Activated naive CD8-positive, alpha-beta T cell treated with anti-CD3 and anti-CD28 coated beads for 36 hours (primary cell): ENCODE data around the gene LAMP2. TPM values are rescaled to one million over a fixed set of nuclear protein-coding genes. Genes with fewer than 3 reads are reported as not detected.

Experiments
- DNase-seq: peaks from one replicate; pipeline ENCODE4 v3.0.0; 2021
- H3K27ac Mint-ChIP-seq: one replicate; pipeline ENCODE4 v1.8.0; 2022; ENCODE audit warnings: mild to moderate bottlenecking, moderate library complexity, mixed read lengths
- H3K27me3 Mint-ChIP-seq: one replicate; pipeline ENCODE4 v1.8.0; 2022; ENCODE audit warnings: mild to moderate bottlenecking, mixed read lengths
- H3K36me3 Mint-ChIP-seq: one replicate; pipeline ENCODE4 v1.8.0; 2021; ENCODE audit warnings: mild to moderate bottlenecking, mixed read lengths
- H3K4me1 Mint-ChIP-seq: one replicate; pipeline ENCODE4 v1.8.0; 2021; ENCODE audit warnings: mixed read lengths
- H3K4me3 Mint-ChIP-seq: one replicate; pipeline ENCODE4 v1.8.0; 2022; ENCODE audit warnings: mild to moderate bottlenecking, moderate library complexity, mixed read lengths
- H3K9me3 Mint-ChIP-seq: one replicate; pipeline ENCODE4 v1.8.0; 2022; ENCODE audit warnings: mixed read lengths
- total RNA-seq, 2 experiments: library from RNA; stranded (reverse); gene quantifications; one replicate each; pipeline ENCODE4 v1.2.3, GENCODE V29; 2021

Gene LAMP2
- total RNA-seq, 2 experiments from 2014 or later, result 30.3 to 31.4 TPM

GRCh38 chrX:120426599-120426998 lies 42.5 kb downstream of the LAMP2 start:
- Mint-ChIP-seq H3K27ac (no peak overlapping the region), H3K4me3 (no peak overlapping the region), H3K36me3 (peaks cover under 1% of the 10 kb centered on the region), H3K27me3 (no peaks in the 10 kb centered on the region), H3K9me3 (no peaks in the 10 kb centered on the region), H3K4me1 (peaks cover 6% of the 10 kb centered on the region)
- DNase-seq, result no peak

- Mint-ChIP-seq H3K9me3 (no peaks in the 10 kb centered on the region), H3K4me1 (peaks cover 4% of the 10 kb centered on the region), H3K27ac (peak overlapping the region; percentile 69), H3K4me3 (no peak overlapping the region), H3K36me3 (no peaks in the 10 kb centered on the region), H3K27me3 (no peaks in the 10 kb centered on the region)
- no peak for DNase-seq
Observed at GRCh38 chrX:120419463-120419862, 49.6 kb downstream of the LAMP2 start.

- DNase-seq, result no peak
- Mint-ChIP-seq H3K9me3 (no peaks in the 10 kb centered on the region), H3K27ac (no peak overlapping the region), H3K36me3 (peaks cover 2% of the 10 kb centered on the region), H3K4me3 (no peak overlapping the region), H3K4me1 (no peaks in the 10 kb centered on the region), H3K27me3 (no peaks in the 10 kb centered on the region)
Observed at GRCh38 chrX:120408168-120408567, 60.9 kb downstream of the LAMP2 start.

GRCh38 chrX:120406638-120407037 lies 62.5 kb downstream of the LAMP2 start:
- no peak overlapping the region for H3K27ac Mint-ChIP-seq
- H3K36me3 Mint-ChIP-seq, result peaks cover 2% of the 10 kb centered on the region
- no peaks in the 10 kb centered on the region for H3K9me3 Mint-ChIP-seq
- H3K4me1 Mint-ChIP-seq, result no peaks in the 10 kb centered on the region
- H3K27me3 Mint-ChIP-seq, result no peaks in the 10 kb centered on the region
- no peak overlapping the region for H3K4me3 Mint-ChIP-seq
- DNase-seq, result no peak

- no peaks in the 10 kb centered on the region for H3K9me3 Mint-ChIP-seq
- no peak overlapping the region for H3K4me3 Mint-ChIP-seq
- no peaks in the 10 kb centered on the region for H3K27me3 Mint-ChIP-seq
- H3K4me1 Mint-ChIP-seq, result no peaks in the 10 kb centered on the region
- no peak for DNase-seq
- no peak overlapping the region for H3K27ac Mint-ChIP-seq
- H3K36me3 Mint-ChIP-seq, result peaks cover 2% of the 10 kb centered on the region
Observed at GRCh38 chrX:120402369-120402768, 66.7 kb downstream of the LAMP2 start.

- Mint-ChIP-seq H3K9me3 (no peaks in the 10 kb centered on the region), H3K36me3 (peaks cover 2% of the 10 kb centered on the region), H3K27me3 (no peaks in the 10 kb centered on the region), H3K4me3 (no peak overlapping the region), H3K4me1 (no peaks in the 10 kb centered on the region), H3K27ac (no peak overlapping the region)
- DNase-seq, result no peak
Observed at GRCh38 chrX:120401301-120401700, 67.8 kb downstream of the LAMP2 start.

- Mint-ChIP-seq H3K36me3 (no peaks in the 10 kb centered on the region), H3K9me3 (no peaks in the 10 kb centered on the region), H3K27ac (no peak overlapping the region), H3K27me3 (no peaks in the 10 kb centered on the region), H3K4me3 (no peak overlapping the region), H3K4me1 (peaks cover 8% of the 10 kb centered on the region)
- DNase-seq, result peak; percentile 3
Observed at GRCh38 chrX:120380699-120381098, 88.4 kb downstream of the LAMP2 start.

- no peaks in the 10 kb centered on the region for H3K36me3 Mint-ChIP-seq
- no peak overlapping the region for H3K27ac Mint-ChIP-seq
- no peak overlapping the region for H3K4me3 Mint-ChIP-seq
- no peaks in the 10 kb centered on the region for H3K27me3 Mint-ChIP-seq
- no peak for DNase-seq
- peaks cover 8% of the 10 kb centered on the region for H3K4me1 Mint-ChIP-seq
- no peaks in the 10 kb centered on the region for H3K9me3 Mint-ChIP-seq
Observed at GRCh38 chrX:120379937-120380681, 89.0 kb downstream of the LAMP2 start.

- Mint-ChIP-seq H3K27ac (no peak overlapping the region), H3K9me3 (no peaks in the 10 kb centered on the region), H3K27me3 (no peaks in the 10 kb centered on the region), H3K36me3 (no peaks in the 10 kb centered on the region), H3K4me1 (peaks cover 8% of the 10 kb centered on the region), H3K4me3 (no peak overlapping the region)
- no peak for DNase-seq
Observed at GRCh38 chrX:120378570-120378969, 90.5 kb downstream of the LAMP2 start.

Other genes with a start within 250 kb of the LAMP2 start
- 10 to 100 TPM; 13.9 to 14.0 TPM for gene ZBTB33, start 218.5 kb downstream of the LAMP2 start, total RNA-seq
- gene TMEM255A, start 157.8 kb downstream of the LAMP2 start, total RNA-seq, result not detected
- not detected for gene ATP1B4, start 107.2 kb downstream of the LAMP2 start, total RNA-seq
- 10 to 100 TPM; 32.7 to 32.9 TPM for gene CUL4B, start 91.7 kb upstream of the LAMP2 start, total RNA-seq
- 10 to 100 TPM; 73.8 to 75.4 TPM for gene MCTS1, start 134.8 kb upstream of the LAMP2 start, total RNA-seq
- gene C1GALT1C1, start 160.8 kb upstream of the LAMP2 start, total RNA-seq, result 10 to 100 TPM; 12.3 to 13.3 TPM